Prostate gland (tissue), 2 donors: ENCODE measurements around the gene RAB27B.

Source experiments
- POLR2A ChIP-seq: fragments of 450-650 bp; IDR thresholded peaks from one replicate; pipeline ENCODE4 v1.6.1; 2016; ENCODE audit warnings: antibody characterized with exemption, mild to moderate bottlenecking
- POLR2AphosphoS5 ChIP-seq: sonication (generic); formaldehyde crosslinking; IDR thresholded peaks from one replicate; pipeline ENCODE4 v1.6.1; 2017; ENCODE audit warnings: antibody characterized with exemption
- TF ChIP-seq, protein P1 (sequence below), 4 experiments: fragments of 200-600 bp in 2 of 4; fragments of 450-650 bp in 2 of 4; sonication (generic) in 2 of 4; IDR thresholded peaks; 1 replicate in 3 of 4; 2 replicates in 1 of 4; pipeline ENCODE4 v1.5.1; 2016 to 2019; ENCODE audit warnings: antibody characterized with exemption in 4 of 4, mild to moderate bottlenecking in 2 of 4, moderate library complexity in 2 of 4

DNA sequence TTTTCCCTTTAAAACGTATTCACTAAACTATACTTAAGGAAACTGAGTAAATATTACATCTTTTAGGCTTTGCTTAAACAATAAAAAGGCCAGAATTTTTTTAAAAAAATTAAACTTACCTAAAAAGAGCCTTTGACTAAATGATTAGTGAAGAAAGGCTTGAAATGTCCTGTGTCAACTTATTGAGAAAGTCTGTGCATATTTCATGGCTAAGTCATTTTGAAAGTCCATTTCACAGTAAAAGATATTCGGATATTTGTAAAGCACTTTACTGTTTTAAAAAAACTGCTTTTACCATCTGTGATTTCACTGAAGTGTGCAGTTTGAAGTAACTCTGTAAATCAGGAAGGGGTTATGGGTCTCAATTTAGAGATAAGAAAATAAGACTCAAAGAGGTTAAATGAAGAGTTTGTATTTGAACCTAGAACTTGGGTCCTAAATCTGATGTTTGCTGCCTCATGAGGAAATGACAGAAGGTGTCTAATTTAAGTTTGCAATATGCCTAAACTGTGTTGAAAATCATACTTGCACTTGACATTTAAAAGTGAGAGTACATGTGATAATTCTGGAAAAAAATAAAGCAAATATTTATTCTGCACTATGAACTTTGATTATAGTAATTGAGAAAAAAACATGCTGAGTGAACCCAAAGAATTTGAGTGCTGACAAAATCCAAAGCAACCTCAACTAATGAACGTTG, 50.5 kb downstream of the RAB27B start:
- TF ChIP-seq, protein P1, sequence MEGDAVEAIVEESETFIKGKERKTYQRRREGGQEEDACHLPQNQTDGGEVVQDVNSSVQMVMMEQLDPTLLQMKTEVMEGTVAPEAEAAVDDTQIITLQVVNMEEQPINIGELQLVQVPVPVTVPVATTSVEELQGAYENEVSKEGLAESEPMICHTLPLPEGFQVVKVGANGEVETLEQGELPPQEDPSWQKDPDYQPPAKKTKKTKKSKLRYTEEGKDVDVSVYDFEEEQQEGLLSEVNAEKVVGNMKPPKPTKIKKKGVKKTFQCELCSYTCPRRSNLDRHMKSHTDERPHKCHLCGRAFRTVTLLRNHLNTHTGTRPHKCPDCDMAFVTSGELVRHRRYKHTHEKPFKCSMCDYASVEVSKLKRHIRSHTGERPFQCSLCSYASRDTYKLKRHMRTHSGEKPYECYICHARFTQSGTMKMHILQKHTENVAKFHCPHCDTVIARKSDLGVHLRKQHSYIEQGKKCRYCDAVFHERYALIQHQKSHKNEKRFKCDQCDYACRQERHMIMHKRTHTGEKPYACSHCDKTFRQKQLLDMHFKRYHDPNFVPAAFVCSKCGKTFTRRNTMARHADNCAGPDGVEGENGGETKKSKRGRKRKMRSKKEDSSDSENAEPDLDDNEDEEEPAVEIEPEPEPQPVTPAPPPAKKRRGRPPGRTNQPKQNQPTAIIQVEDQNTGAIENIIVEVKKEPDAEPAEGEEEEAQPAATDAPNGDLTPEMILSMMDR (IDR thresholded peaks at IDR 0.05) = no peak
- TF ChIP-seq POLR2A (no peak), POLR2AphosphoS5 (no peak)
